Measurements from ENCODE around the gene SEC14L6.

GRCh38 chr22:30514252-30514651 lies 32.3 kb downstream of the SEC14L6 start:
- TF ChIP-seq EZH2phosphoT487 (IDR thresholded peaks at IDR 0.05; ENCODE audit: low read length) (no peak), EZH2 (optimal IDR thresholded peaks at IDR 0.05; ENCODE audit: low read depth, low read length) (no peak)
